Ishikawa (cell line): ENCODE results near the gene PTPN6.

Source experiments
- CREB1 ChIP-seq: IDR thresholded peaks from 2 replicates; pipeline ENCODE4 v1.6.1; 2012; ENCODE audit warnings: low read depth
- EGR1 ChIP-seq: IDR thresholded peaks from 2 replicates; pipeline ENCODE4 v1.6.1; 2012
- EP300 ChIP-seq: IDR thresholded peaks from 2 replicates; pipeline ENCODE4 v1.6.1; 2012; ENCODE audit warnings: borderline replicate concordance
- FOXM1 ChIP-seq: IDR thresholded peaks from 2 replicates; pipeline ENCODE4 v1.6.1; 2012; ENCODE audit warnings: low read depth, borderline replicate concordance
- NFIC ChIP-seq: IDR thresholded peaks from 2 replicates; pipeline ENCODE4 v1.6.1; 2012
- REST ChIP-seq: IDR thresholded peaks from 2 replicates; pipeline ENCODE4 v1.6.1; 2012; ENCODE audit warnings: low read depth, mild to moderate bottlenecking
- TAF1 ChIP-seq: IDR thresholded peaks from 2 replicates; pipeline ENCODE4 v1.6.1; 2012; ENCODE audit warnings: low read depth, mild to moderate bottlenecking
- TCF12 ChIP-seq: IDR thresholded peaks from 2 replicates; pipeline ENCODE4 v1.6.1; 2012; ENCODE audit warnings: low read depth
- TEAD4 ChIP-seq: IDR thresholded peaks from 2 replicates; pipeline ENCODE4 v1.6.1; 2012
- YY1 ChIP-seq: IDR thresholded peaks from 2 replicates; pipeline ENCODE4 v1.6.1; 2012; ENCODE audit warnings: low read depth
- TF ChIP-seq, protein P1 (sequence below): IDR thresholded peaks from 2 replicates; pipeline ENCODE4 v1.6.1; 2012

DNA sequence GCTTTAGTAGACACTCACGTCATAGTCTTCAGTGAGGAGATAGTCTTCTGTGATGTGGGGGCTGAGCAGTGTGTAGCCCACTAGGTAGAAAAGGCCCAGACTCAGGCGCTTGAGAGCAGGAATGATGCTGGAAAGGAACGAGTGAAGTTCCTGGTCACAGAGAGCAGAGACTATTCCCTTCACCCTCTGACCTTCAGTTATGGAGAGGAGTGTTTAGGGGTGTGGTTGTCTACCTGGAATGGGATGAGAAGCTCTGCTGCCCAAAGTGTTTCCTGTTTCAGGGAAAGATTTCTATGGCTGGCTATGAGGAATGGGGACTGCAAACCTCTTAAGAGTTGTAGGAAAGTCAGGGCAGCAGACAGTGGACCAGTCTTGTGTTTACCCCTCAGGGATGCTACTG lies 28.3 kb downstream of the PTPN6 start:
- TF ChIP-seq EP300 (no peak), REST (no peak), CREB1 (no peak), TAF1 (no peak), FOXM1 (no peak), NFIC (no peak), TCF12 (no peak), EGR1 (no peak), TEAD4 (no peak), YY1 (no peak)
- TF ChIP-seq, protein P1, sequence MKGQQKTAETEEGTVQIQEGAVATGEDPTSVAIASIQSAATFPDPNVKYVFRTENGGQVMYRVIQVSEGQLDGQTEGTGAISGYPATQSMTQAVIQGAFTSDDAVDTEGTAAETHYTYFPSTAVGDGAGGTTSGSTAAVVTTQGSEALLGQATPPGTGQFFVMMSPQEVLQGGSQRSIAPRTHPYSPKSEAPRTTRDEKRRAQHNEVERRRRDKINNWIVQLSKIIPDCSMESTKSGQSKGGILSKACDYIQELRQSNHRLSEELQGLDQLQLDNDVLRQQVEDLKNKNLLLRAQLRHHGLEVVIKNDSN, result no peak
